Fibroblast of skin of left quadriceps (primary cell): Measurements from ENCODE around the gene PLB1.
"Not testable (repeated sequence)": the region's sequence is repeated elsewhere in the genome, so short reads cannot be mapped to it uniquely, and the experiment has no call there.

Source experiments
- DNase-seq, 2 experiments: peaks; one replicate each; pipeline ENCODE4 v3.0.0-alpha.2; 2013; ENCODE audit warnings: low read depth in 2 of 2

The PLB1 gene

DNA sequence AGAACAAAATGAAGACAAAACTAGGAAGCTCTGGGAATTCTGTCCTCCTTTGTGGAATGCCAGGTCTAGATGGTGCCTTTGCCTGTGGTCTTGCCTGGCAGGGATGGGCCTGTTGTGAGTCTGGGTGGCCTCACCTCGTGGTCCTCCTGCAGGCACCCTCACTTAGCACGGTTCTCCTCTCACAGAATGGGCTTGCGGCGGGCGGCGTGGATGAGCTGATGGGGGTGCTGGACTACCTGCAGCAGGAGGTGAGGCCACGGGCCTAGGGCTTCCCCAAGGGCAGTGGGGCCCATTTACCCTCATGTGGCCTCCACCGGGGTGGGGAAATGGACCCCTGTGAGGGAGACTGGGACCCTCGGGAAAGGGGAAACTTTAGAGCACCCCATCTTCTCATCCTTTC, 42.3 kb downstream of the PLB1 start:
- DNase-seq = no peak

DNA sequence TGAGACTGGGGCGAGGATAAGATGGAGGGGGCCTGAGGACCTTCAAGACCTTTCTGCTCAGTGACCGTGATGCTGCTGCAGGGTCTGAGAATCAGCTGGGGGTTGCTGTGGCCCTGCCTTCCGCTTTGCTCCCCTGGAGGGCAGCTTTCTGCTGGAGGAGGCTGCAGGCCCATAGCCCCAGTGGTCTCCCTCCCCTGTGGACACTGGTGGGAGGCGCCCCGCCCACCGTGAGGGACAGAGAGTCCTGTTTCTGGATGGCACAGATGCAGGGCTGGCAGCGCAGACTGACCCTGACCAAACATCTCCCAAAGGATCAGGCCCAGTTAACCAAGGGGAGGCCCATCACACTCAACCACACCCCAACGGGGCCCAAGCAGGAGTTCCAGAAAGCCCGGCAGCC, 42.8 kb downstream of the PLB1 start:
- DNase-seq = no peak

DNA sequence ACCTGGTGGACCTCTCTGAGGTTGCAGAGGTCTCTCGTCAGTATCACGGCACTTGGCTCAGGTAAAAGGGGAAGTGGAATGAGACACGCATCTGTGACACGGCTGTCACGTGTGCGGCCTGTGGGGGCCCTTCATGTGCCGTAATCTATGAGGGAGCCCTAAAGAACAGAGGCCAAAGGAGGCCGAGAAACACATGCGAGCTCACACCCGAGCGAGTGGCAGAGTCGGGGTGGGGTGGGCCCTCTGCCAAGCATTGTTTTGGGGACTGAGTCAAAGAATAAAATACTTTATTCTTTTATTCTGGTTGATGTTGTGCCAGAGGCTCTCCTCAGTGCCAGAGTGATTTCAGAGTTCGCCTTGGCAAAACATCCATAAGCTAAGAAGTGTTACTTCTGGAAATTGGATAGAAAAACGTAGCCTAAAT, 43.3 kb downstream of the PLB1 start:
- no peak for DNase-seq

DNA sequence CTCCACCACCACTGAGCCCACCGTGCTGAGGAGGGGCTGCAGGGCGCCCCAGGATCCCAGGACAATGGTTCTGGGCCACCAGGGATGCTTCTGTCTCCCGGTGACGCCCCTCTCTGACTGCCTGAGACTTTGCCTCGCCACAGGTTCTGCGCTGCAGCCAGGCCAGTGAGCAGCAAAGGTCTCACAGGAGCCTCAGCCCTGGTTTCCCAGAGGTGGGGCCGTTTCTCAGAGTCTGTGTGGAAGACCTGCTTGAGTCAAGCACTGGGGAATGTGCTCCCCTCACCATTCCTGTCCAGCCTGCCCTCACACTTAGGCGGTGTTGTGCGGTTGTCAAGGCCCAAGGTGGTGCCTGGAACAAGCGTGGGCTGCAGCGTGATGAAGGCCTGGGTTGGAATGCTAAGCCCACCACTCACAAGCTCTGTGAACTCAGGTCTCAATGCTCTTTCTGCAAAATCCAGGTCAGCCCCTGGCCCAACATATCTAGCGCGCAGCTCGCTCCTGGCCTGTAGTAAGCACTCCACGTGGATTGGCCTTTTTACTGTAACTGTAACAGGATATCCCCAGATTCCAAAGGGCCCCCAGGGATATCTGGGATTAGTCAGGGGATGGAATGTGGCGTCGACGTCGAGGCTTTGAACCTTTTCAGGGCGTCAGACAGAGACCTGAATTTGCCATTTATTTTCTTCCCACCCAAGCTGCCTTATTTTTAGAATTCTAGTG, 47.6 kb downstream of the PLB1 start:
- peak; percentile 61 to 63 for DNase-seq

DNA sequence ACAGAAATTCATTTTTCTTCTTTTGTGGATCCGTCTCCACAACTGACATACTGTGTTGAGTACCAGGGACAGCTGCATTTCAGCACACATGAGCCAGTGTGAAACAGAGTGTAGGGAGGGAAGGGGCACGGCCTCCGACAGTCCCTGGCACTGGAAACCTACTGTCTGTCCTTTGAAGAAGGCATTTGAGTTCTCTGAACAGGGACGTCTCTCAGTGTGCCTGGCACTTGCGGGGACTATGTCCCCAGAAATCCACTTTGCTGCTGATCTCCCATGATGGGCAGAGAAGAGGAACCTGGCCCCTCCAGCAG, 48.1 kb downstream of the PLB1 start:
- no peak for DNase-seq

DNA sequence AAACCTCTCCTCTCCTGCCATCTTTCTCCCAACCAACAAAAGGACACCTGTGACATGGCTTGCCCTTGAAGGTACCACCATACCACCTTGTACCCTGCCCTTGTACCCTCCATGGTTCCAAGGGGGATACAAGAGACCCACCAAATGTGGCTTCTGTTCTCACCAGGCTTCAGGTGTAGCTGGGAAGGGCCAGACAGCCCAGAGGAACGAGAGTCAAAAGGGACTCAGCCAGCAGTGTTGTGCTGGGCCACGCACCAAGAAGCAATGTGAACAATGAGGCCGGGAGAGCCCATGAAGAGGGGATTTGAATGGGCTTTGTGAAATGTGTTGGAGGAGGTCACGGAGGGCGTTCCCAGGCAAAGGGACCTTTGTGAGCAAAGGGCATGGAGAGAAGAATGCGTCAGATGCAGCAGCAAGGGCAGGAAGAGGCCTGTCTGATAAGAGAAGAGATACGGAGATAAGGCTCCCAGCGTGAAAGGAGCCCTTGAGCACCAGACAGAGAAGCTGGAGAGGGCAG, 48.6 kb downstream of the PLB1 start:
- DNase-seq = no peak

DNA sequence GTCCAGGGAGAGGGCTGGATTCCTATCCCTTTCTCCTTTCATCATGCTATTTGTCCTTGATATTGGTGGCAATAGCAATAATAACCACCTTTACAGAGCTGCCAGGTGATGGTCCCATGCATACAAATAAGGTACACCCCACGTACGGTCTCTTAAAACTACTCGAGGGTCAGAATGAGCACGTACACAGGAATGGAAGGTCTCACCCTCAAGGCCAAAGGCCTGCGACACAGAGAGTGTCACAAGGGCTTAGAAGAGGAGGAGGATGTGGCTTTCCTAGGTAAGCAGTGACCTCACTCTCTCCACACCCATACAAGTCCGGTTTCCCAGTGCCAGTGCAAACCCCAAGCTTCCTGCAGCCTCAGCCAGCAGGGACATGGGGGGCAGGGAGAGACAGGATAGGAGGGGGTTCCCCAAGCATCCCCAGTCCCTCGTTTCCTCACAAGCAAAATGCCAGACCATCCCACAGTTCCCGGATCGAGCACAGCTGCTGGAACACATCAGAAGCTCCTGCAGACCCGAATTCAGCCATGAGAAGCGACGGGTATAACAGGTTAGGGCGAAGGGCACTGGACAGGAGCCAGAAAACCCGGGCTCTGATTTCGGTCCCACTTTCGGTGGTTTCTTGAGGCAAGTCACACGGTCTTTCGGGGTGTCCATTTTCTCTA, 49.2 kb downstream of the PLB1 start:
- DNase-seq = no peak

DNA sequence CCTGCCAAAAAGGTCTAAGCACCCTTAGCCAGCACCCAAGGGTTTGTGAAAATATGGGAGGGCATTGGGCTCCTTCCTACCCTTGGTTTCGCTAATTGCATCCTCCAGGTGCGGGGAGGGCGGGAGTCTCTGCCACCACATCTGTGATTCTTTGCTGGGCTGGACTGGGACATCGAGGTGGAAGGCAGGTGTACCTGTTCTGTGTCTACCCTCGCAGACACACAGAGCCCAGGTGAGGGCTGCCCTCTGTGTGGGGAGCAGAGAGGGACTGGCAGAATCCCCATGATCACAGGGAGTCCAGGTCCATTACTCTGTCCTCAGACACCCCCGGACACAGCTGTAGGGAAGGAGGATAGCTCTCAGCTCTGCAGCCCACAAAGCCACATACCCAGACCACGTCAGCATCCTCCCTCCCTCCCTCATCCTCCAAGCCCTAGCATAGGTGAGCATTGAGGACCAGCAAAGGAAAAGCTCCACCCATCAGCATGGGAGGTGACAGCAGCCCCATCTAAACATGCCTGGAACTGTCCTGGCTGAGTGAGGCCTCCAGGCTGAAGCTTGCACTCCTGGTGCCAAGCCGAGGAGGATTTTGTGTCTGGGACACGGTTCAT, 49.8 kb downstream of the PLB1 start:
- DNase-seq = no peak

DNA sequence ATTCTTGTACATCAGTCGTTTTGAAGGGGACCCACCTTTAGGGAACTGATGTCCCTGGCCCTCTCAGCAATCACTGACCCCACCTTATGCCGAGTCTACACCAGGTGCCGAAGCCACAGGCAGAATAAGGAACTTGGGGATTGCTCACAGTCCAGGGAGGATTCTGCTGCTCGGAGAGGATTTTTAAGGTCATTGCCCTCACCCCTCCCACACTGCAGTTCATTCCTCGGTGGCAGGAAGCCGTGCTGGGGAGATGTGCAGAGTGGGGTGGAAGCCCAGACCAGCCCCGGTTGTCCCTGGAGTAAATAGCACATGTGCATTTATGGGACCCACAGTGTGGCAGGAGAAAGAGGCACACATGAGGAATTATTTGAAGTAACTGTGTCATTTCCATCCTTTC, 50.4 kb downstream of the PLB1 start:
- DNase-seq = no peak

DNA sequence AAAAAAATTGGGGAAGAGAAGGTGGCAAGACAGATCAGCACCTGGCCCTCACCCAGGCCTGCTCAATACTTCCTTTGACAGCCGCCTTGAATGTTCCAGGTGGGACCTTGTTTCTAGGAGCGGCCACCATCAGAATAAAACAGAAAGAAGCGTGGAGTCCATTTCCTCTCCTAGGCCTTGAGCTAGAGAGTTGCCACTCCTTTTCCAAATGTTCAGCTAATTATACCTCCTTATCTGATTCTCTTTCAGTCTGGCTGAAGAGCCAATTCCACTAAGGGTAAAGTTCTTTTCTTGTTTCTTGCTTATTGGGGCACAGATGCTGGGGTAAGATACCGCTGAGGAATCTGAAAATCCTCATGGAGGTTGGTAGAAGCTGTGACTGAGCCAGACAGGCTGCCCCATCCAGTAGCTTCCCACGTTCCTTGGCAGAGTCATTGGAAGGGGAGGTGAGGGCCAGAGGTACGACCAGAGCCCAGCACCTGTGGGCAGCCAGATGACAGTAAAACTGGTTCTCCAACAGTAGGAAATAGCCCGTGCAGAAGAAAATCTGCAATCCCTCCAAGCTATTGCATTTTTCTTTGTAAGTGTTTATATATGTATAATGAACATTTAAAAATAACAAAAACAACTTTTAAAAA, 51.5 kb downstream of the PLB1 start:
- no peak for DNase-seq

DNA sequence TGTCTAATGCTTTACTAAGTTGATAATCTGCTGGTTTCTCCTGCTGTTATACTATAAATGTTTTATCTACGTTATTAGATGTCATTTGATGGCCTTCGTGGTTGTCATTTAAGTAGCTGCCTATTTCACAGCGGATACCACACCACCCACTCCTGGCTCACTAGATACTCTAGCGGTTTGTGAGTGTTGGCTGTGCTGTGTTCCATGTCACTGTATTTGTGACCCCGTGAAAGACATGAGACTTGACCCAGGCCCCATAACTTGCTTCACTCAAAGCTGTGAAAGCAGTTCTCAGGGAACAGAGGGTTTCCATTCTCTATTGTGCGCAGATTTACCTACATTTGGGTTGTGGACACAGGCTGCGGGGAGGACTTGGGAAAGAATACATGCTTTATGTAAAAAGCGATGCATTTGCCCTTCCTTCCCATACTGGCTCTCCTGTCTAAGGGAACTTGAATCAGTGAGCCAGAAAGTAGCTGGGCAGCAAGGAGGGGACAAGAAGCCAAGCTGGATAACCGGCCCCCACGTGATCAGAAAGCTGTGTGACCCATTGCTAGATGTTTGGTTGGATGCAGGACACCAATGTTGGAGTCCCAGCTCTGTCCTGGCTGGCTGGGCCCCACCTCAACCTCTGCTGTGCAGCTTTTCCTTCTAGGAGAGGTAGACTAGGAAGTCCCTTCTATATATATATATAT, 52.2 kb downstream of the PLB1 start:
- DNase-seq = no peak

DNA sequence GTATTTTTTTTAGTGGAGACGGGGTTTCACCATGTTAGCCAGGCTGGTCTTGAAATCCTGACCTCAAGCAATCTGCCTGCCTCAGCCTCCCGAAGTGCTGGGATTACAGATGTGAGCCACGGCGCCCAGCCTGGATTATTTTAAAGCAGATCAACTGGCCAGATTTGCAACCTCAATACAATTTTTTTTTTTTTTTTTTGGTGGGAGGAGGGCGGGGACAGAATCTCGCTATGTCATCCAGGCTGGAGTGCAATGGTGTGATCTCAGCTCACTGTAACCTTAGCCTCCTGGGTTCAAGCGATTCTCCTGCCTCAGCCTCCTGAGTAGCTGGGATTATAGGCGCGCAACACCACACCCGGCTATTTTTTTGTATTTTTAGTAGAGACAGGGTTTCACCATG, 54.5 kb downstream of the PLB1 start:
- not testable (repeated sequence) for DNase-seq

DNA sequence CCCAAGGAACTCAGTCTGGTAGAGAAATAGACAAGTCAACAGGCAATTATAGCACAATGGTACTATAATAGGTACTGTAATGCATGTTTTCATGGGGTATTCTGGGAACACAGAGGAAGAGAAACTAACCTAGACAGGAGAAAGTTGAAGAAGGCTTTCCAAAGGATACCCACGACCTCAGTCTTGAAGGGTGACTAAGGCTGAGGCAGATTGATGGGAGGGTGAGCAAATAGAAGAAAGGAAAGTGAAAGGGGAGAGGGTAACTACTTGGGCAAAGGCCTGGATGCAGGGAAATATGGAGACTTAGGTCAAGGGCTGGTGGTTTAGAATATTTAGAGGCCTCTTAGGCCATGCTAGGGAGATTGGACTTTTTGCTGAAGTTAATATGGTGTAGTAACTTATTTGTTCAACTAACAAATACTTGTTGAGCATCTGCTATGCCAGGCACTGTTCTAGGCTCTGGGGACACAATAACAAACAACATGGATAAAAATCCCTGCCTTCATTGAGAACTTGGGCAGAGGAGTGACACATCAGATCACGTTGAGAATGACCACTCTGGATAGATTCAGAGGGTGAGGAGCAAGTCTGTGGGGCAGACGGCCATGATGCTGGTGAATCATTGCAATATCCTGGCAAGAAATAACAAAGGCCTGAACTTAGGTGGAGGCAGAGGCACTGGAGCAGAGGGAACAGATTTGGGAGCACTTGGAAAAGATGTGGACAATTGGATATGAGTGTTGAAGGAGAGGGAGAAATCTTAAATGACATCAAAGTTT, 56.4 kb downstream of the PLB1 start:
- DNase-seq = no peak

DNA sequence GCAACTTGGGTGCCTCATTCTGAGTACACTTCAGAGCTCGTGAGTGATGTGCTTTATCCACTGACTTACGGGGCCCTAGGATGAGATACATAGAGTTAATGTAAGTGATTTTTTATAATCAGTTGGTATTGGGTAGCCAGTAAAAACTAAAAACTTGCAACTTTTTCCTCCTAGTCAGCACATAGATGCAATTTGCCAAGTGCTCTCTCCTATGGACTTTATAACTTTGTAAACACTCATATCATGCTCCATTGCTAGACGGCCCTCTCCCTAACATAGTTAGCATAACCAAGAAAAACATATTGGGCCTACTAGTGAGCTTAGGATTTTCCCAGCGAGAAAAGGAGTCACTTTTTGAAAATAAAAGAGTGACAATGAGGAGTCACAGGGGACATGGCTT, 60.4 kb downstream of the PLB1 start:
- DNase-seq = no peak

DNA sequence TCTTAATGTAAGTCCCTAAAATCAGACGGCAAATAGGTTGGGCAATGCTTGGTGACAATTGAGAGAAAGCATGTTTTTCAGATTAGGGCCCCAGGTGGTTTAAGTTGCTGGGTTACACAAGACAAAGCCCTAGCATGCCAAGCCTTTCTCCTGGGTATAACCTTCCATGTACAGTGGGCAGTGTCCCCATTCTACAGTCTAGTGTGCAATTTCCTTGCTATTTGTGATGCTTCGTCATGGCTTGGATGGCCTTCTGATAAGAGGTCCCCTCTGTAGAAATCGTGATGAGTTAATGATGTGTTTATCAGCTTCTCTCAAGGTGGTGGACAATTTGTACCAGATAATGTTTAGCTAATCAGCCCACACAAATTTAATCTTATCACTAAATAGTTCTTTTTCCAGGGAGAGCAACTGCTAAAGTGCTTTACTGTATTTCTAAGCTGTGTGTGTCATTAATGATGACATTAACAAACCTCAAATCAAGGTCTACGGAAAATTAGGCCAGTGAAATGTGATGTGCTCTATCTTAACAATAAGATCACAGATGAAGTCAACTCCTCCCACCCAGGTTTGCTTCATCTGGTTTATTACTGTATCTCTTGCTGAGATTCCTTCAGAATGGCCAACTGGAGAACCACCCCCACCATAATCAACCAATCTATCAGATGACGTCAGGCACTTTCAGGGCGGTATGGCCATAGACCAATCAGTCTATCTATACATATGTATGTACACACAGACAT, 61.7 kb downstream of the PLB1 start:
- DNase-seq = no peak

DNA sequence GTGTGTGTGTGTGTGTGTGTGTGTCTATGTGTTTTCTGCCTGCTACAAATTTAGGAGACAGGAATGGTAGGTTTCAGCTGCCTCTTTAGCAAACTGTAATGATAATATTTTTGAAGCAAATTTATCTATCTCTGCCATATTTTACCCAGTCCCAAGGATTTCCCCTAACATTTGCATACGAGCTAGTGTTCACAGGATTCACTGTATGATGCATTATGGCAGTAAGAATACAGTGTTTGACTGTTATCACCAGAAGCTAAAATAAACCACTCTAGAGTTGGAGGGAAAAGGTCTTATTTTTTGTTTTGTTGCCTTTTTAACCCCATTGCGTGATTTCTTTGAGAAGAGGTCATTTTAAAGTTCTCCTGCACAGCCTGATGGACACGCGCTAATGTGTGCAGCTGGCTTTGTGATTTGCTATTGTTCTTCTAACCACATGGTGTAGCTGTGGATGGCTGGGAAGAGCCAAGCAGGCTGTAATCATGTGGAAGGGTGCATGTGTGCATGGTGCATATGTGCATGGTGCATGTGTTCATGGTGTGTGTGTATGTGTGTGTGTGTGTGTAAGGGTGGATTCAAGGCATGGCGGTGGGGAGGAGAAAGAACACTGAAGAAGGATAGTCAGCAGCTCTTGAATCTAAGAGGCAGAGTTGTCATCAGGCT, 62.4 kb downstream of the PLB1 start:
- no peak for DNase-seq

DNA sequence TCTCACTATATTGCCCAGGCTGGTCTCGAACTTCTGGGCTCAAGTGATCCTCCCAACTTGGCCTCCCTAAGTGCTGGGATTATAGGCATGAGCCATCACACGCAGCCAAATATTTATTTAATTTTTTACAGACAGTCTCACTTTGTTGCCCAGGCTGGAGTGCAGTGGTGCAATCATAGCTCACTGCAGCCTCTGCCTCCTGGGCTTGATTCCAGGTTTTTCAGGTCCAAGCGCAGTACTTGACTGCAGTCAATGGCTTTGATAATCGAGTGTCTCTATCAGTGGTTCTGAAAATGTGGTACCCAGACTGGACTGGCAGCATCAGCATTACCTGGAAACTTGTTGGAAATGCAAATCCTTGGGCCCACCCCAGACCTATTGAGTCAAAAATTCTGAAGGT, 63.1 kb downstream of the PLB1 start:
- DNase-seq = no peak

DNA sequence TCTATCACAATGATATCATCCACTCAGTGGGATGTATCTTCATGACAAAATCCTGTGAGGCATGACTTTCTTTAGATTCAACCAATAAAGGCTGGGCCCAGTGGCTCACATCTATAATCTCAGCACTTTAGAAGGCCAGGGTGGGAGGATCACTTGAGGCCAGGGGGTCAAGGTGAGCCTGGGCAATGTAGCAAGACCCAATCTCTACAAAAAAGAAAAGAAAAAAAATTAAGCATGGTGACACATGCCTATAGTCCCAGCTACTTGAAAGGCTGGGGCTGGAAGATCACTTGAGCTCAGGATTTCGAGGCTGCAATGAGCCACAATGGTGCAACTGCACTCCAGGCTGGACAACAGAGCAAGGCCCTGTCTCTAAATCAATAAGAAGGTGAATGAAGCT, 68.0 kb downstream of the PLB1 start:
- no peak for DNase-seq

DNA sequence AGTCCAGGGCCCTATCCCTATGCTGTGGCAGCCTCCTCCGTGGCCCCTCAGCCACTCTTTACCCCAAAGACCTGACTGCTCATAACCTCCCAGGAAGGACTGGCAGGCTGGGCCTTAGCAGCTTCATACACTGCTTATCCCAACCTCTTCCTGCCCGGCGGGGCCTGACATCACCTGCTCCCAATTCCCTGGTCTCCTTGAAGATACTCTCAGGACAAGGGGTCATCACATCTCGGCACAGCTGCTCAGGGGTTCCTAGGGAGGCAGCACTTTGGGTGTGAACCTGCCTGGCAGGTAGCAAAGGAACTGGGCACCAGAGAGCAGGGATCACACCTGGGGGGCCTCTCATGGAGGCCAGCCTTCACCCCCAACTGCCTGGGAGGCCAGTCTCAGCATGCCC, 68.5 kb downstream of the PLB1 start:
- no peak for DNase-seq

DNA sequence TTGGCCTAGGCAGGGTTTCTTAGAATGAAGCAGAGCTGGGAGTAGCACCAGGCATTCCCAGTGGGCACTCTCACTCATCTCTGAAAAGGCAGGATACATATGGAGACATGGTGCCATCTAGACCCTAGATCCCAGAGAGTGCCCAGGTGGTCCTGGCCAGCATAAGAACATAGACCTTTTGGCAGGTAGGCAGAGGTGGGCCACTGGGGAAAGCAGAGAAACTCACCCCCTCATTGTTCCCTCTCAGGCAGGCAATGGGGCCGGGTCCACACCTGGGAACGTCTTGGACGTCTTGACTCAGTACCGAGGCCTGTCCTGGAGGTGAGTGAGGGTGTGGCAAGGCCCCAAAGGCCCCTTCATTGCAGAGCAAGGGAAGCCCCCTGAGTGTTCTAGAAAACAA, 69.2 kb downstream of the PLB1 start:
- no peak for DNase-seq
